B cell (primary cell): ENCODE data around the gene PPP2R5A.

ENCODE experiments used
- EZH2 ChIP-seq: IDR thresholded peaks from 2 replicates; pipeline ENCODE4 v1.6.1; 2012; ENCODE audit warnings: borderline replicate concordance, low read depth, mild to moderate bottlenecking, moderate library complexity, low read length; ENCODE audit not compliant: insufficient read depth, poor library complexity, severe bottlenecking
- TF ChIP-seq, protein P1 (sequence below): fragments of 200-600 bp; IDR thresholded peaks from one replicate; pipeline ENCODE4 v1.8.0; 2022; ENCODE audit warnings: antibody characterized with exemption, mild to moderate bottlenecking

GRCh38 chr1:212396638-212397037 is 111.4 kb downstream of the PPP2R5A start:
- TF ChIP-seq, protein P1, sequence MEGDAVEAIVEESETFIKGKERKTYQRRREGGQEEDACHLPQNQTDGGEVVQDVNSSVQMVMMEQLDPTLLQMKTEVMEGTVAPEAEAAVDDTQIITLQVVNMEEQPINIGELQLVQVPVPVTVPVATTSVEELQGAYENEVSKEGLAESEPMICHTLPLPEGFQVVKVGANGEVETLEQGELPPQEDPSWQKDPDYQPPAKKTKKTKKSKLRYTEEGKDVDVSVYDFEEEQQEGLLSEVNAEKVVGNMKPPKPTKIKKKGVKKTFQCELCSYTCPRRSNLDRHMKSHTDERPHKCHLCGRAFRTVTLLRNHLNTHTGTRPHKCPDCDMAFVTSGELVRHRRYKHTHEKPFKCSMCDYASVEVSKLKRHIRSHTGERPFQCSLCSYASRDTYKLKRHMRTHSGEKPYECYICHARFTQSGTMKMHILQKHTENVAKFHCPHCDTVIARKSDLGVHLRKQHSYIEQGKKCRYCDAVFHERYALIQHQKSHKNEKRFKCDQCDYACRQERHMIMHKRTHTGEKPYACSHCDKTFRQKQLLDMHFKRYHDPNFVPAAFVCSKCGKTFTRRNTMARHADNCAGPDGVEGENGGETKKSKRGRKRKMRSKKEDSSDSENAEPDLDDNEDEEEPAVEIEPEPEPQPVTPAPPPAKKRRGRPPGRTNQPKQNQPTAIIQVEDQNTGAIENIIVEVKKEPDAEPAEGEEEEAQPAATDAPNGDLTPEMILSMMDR, result no peak
- TF ChIP-seq EZH2, result no peak
